ENCODE data around the gene KRT3.

- TF ChIP-seq, protein P1, sequence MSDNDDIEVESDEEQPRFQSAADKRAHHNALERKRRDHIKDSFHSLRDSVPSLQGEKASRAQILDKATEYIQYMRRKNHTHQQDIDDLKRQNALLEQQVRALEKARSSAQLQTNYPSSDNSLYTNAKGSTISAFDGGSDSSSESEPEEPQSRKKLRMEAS (IDR thresholded peaks at IDR 0.05): no peak
- no peak for TF ChIP-seq RAD21 (IDR thresholded peaks at IDR 0.05; ENCODE audit: low read depth)
- TF ChIP-seq EP300 (IDR thresholded peaks at IDR 0.05; ENCODE audit: borderline replicate concordance): no peak
- TF ChIP-seq ZBTB7A (IDR thresholded peaks at IDR 0.05; ENCODE audit: low read depth): no peak
Observed at GRCh38 chr12:52824741-52825410, 29.0 kb upstream of the KRT3 start.

All from Ishikawa (cell line).